LoVo (cell line): ENCODE measurements around the gene NRF1.

ENCODE experiments used
- DNase-seq: peaks from one replicate; pipeline ENCODE4 v3.0.0-alpha.2; 2016; ENCODE audit warnings: low spot score

The NRF1 gene

DNA sequence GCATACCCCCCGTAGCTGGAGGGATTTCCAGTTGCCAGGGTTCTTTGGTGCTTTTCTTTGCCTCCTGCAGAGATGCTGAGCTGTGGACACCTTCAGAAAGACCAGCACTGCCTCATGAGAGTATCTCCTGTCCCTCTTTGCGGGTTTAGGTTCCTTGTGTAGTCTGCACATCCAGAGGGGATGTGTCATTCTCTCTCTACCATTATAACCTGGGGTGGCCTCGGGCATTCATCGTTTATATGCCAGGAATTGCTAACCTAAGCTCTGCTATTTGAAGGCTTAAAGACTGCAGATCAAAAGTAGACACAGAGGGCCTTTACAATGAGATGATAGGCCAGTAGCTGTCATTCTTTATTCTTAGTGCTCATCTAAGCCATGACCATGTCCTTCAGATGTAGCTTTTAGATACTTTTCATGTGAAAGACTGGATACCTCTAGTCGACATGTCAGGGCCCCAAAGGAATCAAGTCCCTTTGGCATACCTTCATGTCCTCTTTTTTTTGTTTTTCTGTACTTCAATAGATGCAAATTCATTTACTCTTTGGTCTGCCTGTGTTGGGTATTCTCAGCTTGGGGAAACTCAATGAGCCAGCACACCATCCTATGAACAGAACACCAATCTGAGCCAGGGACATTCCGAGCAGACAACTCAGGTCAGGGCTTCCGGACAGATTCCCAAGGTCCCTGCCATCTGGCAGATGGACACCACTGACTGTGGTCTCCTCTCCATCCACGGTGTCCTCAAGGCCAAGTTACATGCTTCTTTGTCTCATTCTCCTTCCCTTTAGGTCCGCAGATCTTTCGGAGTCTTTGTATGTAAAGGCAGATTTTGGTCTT lies 129.3 kb downstream of the NRF1 start:
- no peak for DNase-seq

DNA sequence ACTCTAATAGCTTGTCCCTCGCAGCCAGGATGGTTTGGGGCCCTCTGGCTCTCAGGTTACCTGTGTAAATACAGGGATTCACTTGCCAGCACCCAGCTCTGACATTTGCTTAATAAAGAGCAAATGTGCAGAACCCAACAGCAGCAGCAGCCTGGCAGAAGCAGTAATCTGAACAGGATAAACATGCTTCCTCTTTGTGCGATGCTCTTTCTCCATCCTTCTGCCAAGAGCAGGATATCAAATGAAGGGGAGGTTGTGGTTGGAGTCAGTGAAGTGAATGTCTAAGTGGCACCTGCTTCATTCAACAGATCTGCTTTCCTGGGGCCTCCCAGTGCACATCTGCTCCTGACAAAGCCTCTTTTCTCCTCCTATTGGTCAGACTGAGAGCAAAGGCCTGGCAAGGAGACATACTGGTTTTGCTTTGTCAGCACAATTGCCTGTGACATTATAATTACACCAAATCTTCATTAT lies 130.3 kb downstream of the NRF1 start:
- DNase-seq = no peak

DNA sequence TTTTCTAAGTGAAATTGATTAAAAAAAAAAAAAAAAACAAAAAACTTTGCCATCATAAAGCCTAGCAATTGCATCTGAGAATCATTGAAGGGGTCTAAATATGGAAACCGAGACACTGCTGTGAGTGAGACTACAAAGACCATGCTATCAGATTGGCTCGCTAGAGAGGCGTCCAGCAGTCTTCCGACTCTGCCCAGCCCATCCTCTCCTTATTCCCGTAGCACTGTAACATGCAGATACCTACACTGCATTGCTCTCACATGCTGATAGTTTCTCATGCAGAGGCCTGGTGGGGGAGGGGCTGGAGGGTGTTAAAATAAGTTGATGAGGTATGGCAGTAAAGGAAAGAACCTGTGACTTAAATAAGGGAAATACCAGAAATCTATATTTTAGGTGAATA lies 130.7 kb downstream of the NRF1 start:
- DNase-seq = no peak

DNA sequence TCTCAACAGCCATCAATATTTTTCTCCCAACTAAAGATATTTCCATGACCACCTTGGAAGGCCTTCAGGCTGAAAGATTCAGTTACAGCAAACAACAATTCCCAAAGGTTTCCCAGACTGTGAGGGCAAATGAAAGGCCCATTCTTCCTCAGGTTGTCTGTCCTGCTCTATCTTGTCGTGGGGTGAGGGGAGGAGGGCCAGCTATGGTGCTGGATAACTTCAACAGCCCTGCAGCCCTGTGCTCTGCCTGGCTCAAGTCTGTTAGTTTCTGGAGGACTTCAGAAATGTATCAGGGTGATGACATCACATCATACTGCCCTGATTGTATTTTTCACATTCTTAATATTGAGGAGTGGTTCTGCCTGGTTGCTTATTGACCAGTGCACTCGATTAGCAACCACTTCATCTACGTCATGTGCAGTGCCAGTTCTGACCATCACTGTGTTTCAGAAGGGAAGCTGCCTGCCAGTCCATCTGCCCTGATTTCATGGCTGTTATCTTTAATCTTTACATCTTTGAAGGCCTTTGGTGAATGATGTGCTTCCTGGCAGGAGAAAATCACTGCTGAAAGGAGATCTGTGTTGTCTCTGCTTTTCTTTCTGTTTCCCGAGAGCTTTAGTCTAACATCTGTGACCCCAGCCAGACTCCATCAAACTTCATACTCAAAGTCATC lies 135.5 kb downstream of the NRF1 start:
- DNase-seq = no peak

DNA sequence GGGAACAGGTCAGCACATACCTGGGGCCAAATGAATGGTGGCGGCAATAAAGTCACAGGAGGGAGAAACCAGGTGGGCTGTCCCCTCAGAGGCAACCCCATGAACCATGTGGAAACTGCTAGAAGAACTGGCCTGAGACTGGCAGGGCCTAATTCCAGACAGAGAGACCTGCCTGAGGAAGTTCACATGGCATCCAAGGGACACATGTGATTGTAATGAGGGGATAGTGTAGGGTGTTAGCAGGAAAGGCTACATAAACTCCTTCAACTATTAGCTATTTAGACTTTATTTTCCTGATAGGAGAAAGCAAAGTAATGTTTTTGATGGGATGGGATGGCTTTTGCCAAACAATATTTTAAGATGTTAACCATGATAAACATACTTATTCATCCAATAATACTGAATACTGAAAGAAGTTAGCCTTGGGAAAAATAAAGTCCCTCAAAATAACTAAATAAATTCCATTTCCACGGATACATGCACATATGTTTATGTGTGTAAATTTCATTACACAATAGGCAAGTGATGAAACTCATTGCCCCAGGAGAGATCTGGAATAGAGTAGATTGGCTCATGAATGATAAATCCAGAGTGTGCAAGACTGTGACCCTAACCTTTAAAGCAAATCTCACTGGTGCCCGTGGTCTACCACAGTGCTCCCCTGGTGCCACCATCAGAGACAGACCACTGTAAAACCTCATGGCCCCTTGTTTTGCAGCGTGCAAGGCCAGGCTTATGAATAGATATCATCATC lies 137.0 kb downstream of the NRF1 start:
- no peak for DNase-seq

DNA sequence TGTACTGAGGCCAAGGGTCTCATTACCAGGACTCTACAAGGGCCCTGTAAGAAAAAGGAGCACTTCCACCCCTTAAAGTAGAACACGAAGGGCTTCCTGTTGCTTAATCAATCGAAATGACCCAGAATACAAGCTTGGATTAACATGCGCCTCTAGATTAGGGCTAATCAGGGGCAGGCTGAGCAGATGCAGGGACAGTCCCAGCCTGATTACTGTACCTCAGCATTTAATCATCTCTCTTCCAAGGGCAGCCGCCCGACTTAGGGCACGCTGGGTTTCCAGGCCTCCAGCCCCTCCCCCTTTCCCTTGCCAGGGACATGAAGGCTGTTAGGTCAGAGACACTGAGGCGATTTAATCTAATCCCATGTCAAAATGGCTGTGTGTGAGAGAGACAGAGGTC lies 138.6 kb downstream of the NRF1 start:
- no peak for DNase-seq

DNA sequence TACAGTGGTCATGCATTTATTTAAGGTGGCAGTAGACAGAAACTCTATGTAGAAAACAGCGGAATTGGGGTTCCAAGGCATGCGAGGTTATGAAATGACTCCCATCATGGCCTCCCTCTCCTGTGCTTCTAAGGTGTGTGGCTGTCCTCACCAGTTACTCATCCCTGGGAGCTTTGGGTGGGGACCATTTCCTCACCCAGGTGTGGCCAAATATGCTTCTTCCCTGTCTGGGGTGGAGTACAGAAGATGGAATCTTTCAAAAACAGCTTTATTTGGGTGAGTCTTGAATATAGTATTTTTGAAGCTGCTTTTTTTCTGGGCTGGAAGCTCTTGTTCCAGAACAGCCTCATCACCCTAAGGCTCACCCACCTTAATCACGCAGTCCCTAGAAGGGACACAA lies 139.0 kb downstream of the NRF1 start:
- DNase-seq = no peak

DNA sequence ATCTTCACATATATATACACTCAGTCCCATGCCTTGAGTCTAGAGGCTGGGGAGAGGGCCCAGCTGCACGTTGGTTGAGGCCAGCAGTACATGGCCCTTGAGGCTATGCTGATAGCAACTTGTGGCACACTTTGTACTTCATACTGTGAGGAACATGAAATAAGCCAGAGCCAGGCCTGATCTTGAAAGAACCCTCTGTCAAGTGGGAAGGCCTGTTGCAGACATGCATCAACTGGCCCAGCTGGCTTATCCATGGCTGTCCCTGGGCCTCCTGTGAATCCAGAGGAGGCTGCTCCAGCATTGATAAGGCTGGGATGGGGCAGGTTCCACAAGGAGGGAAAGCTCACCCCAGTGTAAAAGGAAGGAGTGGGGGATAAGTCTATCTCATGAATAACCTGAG lies 140.4 kb downstream of the NRF1 start:
- DNase-seq = no peak

DNA sequence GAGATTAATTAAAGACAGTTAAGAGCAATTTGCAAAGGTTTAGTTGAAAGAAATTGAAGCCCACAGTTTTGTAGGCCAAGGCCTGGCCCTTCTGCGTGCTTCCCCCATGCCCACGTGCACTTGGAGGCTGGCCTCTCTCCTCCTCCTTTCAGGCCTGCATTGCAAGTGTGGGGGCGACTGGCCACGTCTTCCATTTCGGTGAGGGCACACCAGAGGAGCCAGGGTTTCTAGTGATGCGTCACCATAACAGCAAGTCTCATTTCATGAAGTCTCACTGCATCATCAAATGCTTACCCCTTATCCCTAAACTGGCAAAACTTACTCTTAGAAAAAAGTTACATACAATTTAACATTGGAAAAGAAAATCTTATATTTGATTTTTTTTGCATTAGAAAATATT lies 141.2 kb downstream of the NRF1 start:
- no peak for DNase-seq

DNA sequence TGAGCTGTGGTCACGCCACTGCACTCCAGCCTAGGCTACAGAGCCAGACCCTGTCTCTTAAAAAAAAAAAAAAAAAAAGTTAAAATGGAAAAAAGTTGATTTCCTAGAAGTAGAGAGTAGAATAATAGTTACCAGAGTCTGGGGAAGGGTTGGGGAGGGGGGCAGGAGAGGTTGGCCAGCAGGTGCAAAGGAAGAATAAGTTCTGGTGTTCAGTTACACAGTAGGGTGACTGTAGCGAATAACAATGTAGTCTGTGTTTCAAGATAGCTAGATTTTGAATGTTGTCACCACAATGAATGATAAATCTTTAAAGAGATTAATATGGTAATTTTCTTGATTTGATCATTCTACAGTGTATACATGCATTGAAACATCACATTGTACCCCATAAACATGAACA lies 142.9 kb downstream of the NRF1 start:
- DNase-seq = no peak

DNA sequence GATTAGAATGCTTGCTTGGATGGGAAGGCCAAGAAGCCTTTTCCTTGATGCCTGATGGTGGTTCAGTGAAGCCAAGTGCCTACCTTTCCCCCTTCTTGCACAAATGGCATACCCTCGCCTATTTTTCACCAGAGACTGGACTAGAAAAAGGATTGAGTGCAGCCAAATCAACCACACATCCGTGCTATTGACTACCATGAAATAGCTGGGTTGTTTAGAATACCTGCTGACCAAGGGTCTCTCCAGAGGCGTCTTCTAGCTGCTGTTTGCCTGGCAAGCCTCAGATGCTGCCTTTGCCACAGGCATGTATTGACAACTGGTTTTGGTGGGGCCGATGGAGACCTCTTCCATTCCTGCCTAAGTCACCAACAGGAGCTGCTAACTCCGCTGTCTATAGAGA lies 146.5 kb downstream of the NRF1 start:
- no peak for DNase-seq

DNA sequence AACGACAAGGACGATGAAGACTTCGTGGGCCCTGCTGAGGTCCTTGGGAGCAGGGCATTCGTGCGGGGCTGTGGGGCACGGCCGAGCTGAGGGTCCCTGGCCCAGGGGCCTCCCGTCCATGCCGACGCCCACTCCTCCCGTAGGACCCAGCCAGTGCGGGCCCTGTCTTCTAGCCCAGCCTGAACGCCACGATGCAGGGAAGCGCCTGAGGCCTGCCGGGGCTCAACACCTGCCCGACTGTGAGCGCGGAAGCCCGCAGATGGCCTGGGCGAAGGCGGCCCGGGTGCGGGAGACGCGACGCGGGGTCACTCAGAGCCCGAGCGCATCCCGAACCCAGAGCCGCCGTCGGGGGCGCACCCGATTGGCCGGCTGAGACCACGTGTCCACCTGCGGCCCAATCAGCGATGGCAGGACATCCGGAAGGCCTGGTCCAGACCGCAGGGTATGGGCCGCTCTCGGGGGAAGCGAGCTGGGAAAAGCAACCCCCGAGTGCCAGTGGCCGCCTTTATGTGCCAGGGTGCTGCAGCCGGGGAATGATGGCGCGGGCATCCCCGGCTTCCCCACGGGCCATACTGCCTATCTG lies 151.0 kb downstream of the NRF1 start:
- DNase-seq = no peak

DNA sequence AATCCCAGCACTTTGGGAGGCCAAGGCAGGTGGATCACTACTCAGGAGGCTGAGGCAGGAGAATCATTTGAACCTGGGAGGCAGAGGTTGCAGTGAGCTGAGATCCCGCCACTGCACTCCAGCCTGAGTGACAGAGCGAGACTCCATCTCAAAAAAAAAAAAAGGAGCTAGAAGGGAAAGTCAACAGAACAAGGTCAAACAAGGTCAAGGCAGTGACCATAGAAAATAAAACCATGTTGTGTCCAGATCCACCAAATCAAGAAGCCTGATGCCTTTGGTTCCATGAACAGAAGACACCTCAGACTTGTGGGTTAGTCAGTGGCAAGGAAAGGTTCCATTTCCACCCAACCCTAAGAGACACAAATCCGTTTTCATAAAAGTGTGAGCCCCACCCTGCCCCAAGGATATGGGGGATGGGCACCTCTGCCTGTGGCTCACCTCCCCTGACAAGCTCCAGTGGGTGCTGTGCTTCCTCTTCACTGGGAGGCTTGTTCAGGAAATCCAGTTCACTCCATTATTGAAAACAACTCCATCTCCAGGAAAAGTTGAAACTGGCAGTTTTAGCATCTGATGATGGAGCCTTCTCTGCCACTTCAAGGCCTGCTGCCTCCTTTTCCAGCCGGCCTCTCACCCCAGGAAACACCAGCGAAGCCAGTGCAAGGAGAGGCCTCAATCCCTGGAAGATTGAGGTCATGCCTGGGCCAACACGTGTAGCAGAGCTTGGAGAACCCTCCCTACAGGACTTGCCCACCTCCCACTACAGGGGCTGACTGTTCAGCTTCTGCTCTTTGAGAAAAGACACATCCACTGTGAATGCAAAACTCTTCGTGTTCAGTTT lies 152.9 kb downstream of the NRF1 start:
- no peak for DNase-seq

DNA sequence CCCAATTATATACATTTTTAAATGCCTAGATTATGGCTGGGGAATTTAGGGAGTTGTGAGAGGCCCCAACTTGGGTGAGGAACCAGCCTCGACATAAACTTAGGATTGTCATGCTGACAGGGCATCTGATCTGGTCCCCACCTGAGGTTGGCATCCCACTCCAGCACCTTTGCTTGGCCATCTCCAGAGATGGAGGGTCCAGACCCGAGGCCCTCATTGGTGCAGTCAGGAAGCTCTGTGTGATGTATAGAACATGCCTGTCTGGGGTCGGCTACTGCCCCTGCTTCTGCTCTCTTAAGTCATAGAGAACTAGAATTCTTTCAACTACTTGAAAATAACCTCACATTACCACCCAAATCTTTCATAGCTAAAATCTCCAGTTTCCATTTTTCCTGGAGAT lies 153.8 kb downstream of the NRF1 start:
- DNase-seq = no peak

DNA sequence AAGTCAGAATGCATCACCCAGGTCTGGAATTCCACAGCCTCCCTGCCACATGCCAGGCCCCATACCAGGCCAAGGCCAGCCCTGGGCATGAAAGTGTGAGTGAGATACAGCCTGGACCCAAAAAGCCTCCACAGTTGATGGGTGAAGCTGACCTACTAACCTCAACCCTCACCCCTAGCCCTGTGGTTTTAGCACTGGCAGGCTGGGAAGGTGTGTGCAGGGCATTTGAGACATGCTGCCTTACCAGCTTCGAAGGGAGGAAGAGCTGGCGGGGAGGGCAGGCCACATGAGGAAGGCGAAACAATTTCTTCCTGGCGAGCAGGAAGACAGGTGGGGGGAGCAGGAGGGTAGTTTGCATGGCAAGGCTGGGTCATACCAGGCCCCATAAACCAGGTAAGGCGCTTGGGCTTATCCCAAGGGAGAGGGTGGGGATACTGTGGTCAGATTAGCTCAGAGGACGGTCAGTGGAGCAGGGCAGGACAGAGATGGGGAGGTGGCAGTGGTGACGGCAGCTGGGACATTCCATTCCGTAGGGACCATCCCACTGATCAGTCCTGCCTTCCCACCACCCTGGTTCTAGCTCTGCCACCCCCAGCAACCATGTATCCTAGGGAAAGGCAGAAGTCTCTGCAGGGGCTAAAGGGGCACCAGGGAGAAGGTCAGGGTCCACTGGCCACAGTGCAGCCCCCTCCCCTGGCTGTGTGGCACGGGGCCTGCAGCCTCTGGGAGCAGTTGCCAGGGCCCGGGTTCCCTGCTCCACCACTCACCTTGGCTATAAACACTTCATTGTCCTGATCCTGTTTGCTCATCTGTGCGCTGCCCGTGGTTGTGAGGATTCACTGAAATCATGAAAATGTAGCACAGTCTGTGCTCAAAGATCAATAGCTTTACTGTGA lies 155.8 kb downstream of the NRF1 start:
- no peak for DNase-seq

DNA sequence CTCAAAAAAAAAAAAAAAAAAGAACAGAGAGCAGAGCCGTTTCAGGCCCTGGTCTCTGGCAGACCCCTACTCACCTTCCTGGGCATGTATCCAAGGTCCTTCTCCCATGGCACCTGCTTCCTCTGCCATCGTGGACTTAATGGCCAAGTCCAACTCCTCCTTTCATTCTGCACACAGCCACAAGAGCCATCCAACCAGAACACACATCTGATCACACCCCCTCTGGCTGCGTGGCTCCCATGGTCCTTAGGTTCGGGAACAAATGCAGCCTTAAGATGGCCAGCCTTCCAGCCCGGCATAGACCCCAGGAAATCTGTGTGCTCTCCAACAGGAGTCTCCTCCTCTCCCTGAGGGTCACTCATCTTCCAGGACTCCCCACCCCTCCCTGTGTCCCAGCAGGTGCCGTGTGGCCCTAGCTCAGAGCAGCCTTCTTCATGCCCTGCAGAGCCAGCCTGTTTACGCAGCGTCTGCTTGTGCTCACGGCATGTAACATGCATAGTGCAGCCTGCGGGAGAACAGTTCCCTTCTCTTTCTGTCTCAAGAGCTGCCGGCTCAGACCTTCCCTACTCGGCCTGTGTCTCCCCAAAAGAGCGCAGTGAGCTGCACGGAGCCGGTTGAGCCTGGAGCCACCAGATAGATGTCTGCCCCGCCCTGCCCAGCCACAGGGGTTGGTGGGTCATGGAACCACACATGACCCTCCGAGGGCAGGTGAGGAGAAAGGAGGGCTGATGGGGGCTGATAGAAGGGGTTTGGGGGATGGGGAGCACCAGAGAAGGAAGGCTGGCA lies 157.3 kb downstream of the NRF1 start:
- no peak for DNase-seq

DNA sequence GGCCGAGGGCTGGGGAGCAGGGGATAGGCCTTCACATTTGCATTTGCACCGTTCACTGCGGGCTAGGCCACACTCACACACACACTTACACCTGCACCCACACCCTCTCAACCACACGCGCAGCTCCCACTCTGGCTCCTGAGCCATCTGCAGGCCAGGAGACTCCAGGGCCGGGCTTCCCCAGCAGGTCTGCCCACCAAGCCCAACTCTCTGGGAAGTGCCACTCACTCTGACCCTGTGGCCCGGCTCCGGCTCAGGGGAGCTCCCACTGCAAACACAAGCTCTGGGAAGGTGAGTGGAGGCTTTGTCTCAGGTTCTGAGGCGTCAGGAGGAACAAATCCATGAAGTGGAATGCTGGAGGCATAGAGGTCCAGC lies 157.9 kb downstream of the NRF1 start:
- DNase-seq = no peak

DNA sequence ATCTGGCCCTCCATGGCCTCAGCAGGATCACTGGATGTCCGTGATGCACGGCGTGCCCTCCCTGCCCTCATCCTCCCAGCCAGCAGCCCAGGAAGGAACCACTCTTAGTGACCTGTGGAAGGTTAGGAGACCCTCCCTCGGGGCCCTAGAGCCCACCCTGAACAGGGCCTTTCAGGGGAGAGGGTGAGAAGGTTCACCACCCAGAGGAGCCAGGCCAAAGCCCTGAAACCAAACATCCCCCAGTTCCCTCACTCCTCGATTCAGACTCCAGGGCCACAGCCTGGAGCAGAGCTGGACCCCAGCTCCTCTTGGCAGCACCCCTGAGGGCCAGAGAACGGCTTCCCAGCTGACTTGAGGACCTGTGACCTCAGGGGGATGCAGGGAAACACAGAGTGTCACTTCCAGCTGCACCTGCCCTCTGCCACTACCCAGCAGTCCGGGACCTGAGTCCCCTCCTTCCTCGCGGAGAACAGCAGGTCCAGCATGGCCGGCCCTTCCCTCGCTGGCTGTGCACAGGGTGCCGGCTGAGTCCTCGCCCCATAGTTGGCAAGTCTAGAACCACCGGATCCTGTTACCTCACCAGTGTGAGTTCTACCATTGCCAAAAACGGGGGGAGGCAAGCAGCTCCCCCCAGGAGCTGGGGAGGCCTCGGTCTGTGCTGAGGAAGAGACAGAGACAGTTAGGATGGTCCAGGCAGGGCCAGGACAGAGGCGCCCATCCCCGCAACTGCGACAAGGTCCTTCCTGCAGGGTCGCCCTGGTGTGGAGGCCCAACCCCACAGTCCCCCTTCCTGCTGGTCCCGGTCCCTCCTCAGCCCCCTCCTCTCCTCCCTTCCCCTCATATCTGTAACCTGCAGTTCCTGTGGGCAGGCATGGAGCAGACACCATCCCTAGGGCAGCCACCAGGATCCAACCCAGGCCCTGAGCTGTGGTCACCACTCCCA lies 158.6 kb downstream of the NRF1 start:
- no peak for DNase-seq
